B cell (primary cell): ENCODE data around the gene NOP53.

Experiments used
- CTCF ChIP-seq: fragments of 200-600 bp; IDR thresholded peaks from one replicate; pipeline ENCODE4 v1.8.0; 2022; ENCODE audit warnings: antibody characterized with exemption, mild to moderate bottlenecking
- EZH2 ChIP-seq: IDR thresholded peaks from 2 replicates; pipeline ENCODE4 v1.6.1; 2012; ENCODE audit warnings: borderline replicate concordance, low read depth, mild to moderate bottlenecking, moderate library complexity, low read length; ENCODE audit not compliant: insufficient read depth, poor library complexity, severe bottlenecking

- TF ChIP-seq CTCF (no peak), EZH2 (no peak)
Observed at GRCh38 chr19:47755065-47755761, 9.9 kb downstream of the NOP53 start.
